GM20000 (cell line): ENCODE data around the gene CLEC4E.
"Not testable (repeated sequence)": the region's sequence is repeated elsewhere in the genome, so short reads cannot be mapped to it uniquely, and the experiment has no call there.

ENCODE experiments used
- DNase-seq: peaks from one replicate; pipeline ENCODE4 v3.0.0; 2012; ENCODE audit warnings: low spot score
- TF ChIP-seq, protein P1 (sequence below): IDR thresholded peaks from 2 replicates; pipeline ENCODE4 v1.5.1; 2012; ENCODE audit warnings: mild to moderate bottlenecking, control low read depth; ENCODE audit errors: extremely low read depth, missing control alignments

The CLEC4E gene

DNA sequence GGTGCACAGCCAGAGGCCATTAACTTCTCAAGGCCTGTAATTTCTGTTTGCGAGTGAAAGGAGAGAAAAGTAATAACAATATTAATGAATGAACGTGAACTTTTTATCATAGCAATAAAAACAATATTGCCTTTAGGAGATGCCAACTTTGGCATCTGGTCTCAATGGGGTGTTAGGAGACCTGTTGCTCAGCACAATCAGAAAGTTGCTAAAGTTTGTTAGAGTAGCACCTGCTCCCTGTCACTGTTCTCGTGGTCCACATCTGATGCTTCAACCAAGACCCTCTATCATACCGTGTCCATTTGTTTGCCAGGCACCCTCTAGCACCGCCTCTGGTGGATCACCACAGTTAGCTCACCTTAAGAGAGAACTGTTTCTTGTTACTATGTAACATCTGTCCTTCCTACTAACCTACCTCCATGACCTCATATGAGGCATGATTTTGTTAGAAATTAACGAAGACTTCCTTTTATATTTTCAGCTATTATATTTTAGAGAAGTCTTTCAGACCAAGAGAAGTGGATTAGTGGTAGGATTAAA is 12.5 kb upstream of the CLEC4E start:
- DNase-seq: no peak
- TF ChIP-seq, protein P1, sequence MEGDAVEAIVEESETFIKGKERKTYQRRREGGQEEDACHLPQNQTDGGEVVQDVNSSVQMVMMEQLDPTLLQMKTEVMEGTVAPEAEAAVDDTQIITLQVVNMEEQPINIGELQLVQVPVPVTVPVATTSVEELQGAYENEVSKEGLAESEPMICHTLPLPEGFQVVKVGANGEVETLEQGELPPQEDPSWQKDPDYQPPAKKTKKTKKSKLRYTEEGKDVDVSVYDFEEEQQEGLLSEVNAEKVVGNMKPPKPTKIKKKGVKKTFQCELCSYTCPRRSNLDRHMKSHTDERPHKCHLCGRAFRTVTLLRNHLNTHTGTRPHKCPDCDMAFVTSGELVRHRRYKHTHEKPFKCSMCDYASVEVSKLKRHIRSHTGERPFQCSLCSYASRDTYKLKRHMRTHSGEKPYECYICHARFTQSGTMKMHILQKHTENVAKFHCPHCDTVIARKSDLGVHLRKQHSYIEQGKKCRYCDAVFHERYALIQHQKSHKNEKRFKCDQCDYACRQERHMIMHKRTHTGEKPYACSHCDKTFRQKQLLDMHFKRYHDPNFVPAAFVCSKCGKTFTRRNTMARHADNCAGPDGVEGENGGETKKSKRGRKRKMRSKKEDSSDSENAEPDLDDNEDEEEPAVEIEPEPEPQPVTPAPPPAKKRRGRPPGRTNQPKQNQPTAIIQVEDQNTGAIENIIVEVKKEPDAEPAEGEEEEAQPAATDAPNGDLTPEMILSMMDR: no peak

DNA sequence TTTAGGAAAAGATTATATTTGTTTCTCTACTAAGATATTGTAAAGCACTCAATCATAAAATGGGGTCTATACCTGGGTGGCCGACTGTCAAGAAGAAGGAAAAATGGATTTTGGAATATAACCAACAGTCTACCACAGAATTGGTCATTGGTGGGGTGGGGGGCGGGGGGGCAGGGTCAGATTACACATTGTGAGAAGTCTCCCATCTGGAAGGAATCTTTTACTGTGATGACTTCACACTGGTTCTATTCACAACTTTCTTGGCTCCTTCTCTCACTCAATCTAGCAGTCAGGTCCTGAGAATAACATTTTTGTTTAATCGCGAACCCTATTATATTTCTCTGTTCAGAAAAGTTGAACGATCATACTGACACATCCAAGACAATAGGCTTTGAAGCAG is 8.7 kb upstream of the CLEC4E start:
- TF ChIP-seq, protein P1: no peak
- no peak for DNase-seq

GRCh38 chr12:8548192-8548591 is 7.5 kb upstream of the CLEC4E start:
- TF ChIP-seq, protein P1: no peak
- no peak for DNase-seq

DNA sequence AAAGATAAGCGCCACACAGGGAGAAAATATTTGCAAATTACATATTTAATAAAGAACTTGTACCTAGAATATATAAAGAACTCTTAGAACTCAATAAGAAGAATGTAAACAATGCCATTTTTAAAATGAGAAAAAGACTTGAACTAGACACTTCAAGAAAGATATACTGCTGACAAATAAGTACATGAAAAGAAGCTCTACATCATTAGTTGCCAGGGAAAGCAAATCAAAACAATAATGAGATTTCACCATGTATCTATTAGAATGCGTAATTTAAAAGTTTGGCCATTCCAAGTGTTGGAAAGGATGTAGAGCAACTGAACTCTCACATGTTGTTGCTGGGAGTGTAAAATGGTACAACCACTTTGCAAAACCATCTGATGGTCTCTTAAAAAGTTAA is 6.9 kb upstream of the CLEC4E start:
- TF ChIP-seq, protein P1: no peak
- no peak for DNase-seq

DNA sequence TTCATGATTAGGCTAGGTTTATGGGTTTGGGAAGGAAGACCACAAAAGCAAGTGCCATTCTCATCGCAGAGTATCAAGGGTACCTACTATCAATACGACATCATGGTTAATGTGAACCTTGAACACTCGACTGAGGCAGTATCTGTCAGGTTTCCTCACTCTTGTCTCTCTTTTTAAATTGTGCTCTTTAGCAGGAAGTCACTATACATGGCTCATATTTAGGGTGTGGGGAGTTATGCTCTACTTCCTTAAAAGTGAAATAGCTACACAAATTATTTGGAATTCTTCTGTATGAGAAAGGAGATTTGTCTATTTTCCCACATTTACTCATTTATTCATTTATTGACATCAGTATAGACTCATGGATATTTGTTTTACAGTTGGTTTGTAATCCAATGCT is 5.9 kb upstream of the CLEC4E start:
- TF ChIP-seq, protein P1: no peak
- DNase-seq: no peak

DNA sequence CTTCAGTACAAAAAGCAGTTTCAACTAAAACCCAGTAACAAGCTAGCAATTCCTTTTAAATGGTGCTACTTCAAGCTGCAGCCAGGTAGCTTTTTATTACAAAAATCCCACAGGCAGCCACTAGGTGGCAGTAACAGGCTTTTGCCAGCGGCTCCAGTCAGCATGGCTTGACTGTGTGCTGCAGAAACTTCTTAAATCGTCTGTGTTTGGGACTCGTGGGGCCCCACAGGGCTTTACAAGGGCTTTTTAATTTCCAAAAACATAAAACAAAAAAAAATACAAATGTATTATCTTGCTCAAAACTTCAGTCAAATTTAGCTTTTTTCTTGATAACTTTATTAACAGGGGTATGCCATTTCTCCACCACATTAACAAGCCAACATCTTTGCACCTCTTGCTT is 3.6 kb upstream of the CLEC4E start:
- peak; percentile 72 for DNase-seq

DNA sequence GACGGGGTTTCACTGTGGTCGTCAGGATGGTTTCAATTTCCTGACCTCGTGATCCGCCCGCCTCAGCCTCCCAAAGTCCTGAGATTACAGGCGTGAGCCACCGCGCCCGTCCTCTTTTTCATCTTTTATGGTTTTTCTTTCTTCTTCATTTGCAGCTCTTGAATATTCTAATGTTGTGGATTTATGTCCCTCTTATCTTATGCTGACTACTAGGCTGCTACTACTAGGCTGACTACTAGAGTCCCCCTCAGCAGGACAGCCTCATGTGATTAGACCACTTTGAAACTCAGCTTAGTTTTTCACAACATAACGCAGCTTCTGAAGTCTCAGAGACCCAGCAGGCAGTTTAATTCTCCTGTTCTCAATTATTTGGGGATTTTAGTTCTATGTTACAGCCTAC is 857 bp upstream of the CLEC4E start:
- DNase-seq: no peak
- TF ChIP-seq, protein P1: no peak

More for the DNA sequence above, 3.6 kb upstream of the CLEC4E start:
- TF ChIP-seq, protein P1: peak; percentile 68

DNA sequence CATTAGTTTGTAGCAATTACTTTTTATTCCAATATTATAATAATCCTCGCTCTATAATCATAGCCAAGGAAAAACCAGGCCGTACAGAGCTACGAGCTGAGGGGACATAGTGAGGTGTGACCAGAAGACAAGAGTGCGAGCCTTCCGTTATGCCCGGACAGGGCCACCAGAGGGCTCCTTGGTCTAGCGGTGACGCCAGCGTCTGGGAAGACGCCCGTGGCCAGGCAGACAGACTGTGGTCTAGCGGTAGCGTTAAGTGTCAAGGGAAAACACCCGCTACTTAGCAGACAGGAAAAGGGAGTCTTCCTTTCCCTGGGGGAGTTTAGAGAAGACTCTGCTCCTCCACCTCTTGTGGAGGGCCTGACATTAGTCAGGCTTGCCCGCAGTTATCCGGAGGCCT is 2.9 kb downstream of the CLEC4E start:
- not testable (repeated sequence) for DNase-seq
